Endothelial cell of umbilical vein (primary cell): Measurements from ENCODE around the gene ANXA11. TPM values are rescaled to one million over a fixed set of nuclear protein-coding genes. Genes with fewer than 3 reads are reported as not detected.

Experiments
- BruUV-seq: library from RNA; stranded (reverse); fragments of 400-500 nt; replicated peaks from 2 replicates; lab custom pipeline; 2021; lab: Mats Ljungman, UMichigan
- CTCF ChIA-PET: fragments of 300-600, 350-600 bp; sonication (Branson Sonifier 250); formaldehyde crosslinking; loops from one replicate; lab custom pipeline; 2021; ENCODE audit warnings: antibody characterized with exemption, inconsistent platforms; lab: Charles Lee
- POLR2A ChIA-PET: fragments of 300-600, 350-600 bp; sonication (Branson Sonifier 250); formaldehyde crosslinking; loops from one replicate; lab custom pipeline; 2021; ENCODE audit warnings: antibody characterized with exemption, inconsistent platforms; lab: Charles Lee
- DNase-seq: peaks from one replicate; pipeline ENCODE4 v3.0.0-alpha.2; 2011; ENCODE audit warnings: low read depth, low spot score
- FAIRE-seq: peaks from 2 replicates; lab custom pipeline; 2011; peaks lifted over from hg19 to GRCh38; lab: Jason Lieb, UNC
- H2AFZ ChIP-seq: 2 replicates; pipeline ENCODE4 v1.6.0; 2012; ENCODE audit warnings: low read depth, low read length, control low read depth, inconsistent platforms
- H3K27ac ChIP-seq: 2 replicates; pipeline ENCODE4 v1.5.1; 2011; ENCODE audit warnings: low read depth, mild to moderate bottlenecking, control low read depth, low read length, moderate library complexity; ENCODE audit not compliant: insufficient read depth
- H3K27me3 ChIP-seq, 2 experiments: 2 replicates each; pipeline versions ENCODE4 v1.6.0 to v1.6.1; 2011; ENCODE audit warnings: low read length in 2 of 2, mixed read lengths in 1 of 2; ENCODE audit not compliant: control insufficient read depth in 2 of 2, insufficient read depth in 2 of 2
- H3K36me3 ChIP-seq, 2 experiments: 2 replicates in 1 of 2; 3 replicates in 1 of 2; pipeline ENCODE4 v1.5.1; 2011; ENCODE audit warnings: low read length in 2 of 2, mild to moderate bottlenecking in 1 of 2, moderate library complexity in 1 of 2; ENCODE audit not compliant: control insufficient read depth in 2 of 2, insufficient read depth in 2 of 2; ENCODE audit errors: extremely low read depth in 1 of 2
- H3K4me1 ChIP-seq: 3 replicates; pipeline ENCODE4 v1.5.1; 2011; ENCODE audit warnings: mild to moderate bottlenecking, low read length; ENCODE audit not compliant: control insufficient read depth, insufficient read depth; ENCODE audit errors: extremely low read depth
- H3K4me2 ChIP-seq: 2 replicates; pipeline ENCODE4 v1.6.1; 2011; ENCODE audit warnings: low read length, control low read depth, mixed read lengths; ENCODE audit not compliant: insufficient read depth
- H3K4me3 ChIP-seq, 3 experiments: fragments of 200-600 bp in 1 of 3; sonication (generic), shearing (Covaris generic) in 1 of 3; replicated peaks in 1 of 3; 2 replicates each; pipeline ENCODE4 v1.5.1; 2011 to 2016; ENCODE audit warnings: control low read depth in 3 of 3, low read length in 3 of 3, mild to moderate bottlenecking in 2 of 3, inconsistent platforms in 1 of 3, low read depth in 1 of 3, moderate library complexity in 1 of 3; ENCODE audit not compliant: insufficient read depth in 1 of 3
- H3K79me2 ChIP-seq: 2 replicates; pipeline ENCODE4 v1.6.0; 2012; ENCODE audit warnings: low read length, inconsistent platforms; ENCODE audit not compliant: control insufficient read depth, insufficient read depth
- H3K9ac ChIP-seq: replicated peaks from 2 replicates; pipeline ENCODE3; 2011; ENCODE audit warnings: low read length, control low read depth; ENCODE audit not compliant: insufficient read depth; ENCODE audit errors: extremely low read depth
- H3K9me1 ChIP-seq: replicated peaks from 3 replicates; pipeline ENCODE4 v1.6.0; 2011; ENCODE audit warnings: mild to moderate bottlenecking, low read length; ENCODE audit not compliant: control insufficient read depth, insufficient read depth; ENCODE audit errors: extremely low read depth
- H3K9me3 ChIP-seq: replicated peaks from 2 replicates; pipeline ENCODE4 v1.5.1; 2012; ENCODE audit warnings: low read length, inconsistent platforms; ENCODE audit not compliant: control insufficient read depth, insufficient read depth
- H4K20me1 ChIP-seq: replicated peaks from 2 replicates; pipeline ENCODE3; 2011; ENCODE audit warnings: mild to moderate bottlenecking, low read length; ENCODE audit not compliant: control insufficient read depth, insufficient read depth; ENCODE audit errors: extremely low read depth
- CTCF ChIP-seq, 2 donors: IDR thresholded peaks; 1 replicate in 1 of 2; 2 replicates in 1 of 2; pipeline ENCODE4 v1.5.1; 2011; ENCODE audit warnings: low read length in 2 of 2, mild to moderate bottlenecking in 2 of 2, moderate library complexity in 2 of 2, control low read depth in 1 of 2, inconsistent platforms in 1 of 2, low read depth in 1 of 2; ENCODE audit not compliant: insufficient read depth in 1 of 2; ENCODE audit errors: extremely low read depth in 1 of 2
- EZH2 ChIP-seq: IDR thresholded peaks from 2 replicates; pipeline ENCODE4 v1.6.1; 2012; ENCODE audit warnings: borderline replicate concordance, low read depth, mild to moderate bottlenecking, moderate library complexity, low read length, inconsistent platforms; ENCODE audit not compliant: severe bottlenecking
- FOS ChIP-seq: IDR thresholded peaks from 2 replicates; pipeline ENCODE4 v1.6.1; 2011; ENCODE audit warnings: mild to moderate bottlenecking, low read length, moderate library complexity, borderline replicate concordance; ENCODE audit not compliant: insufficient read depth
- GATA2 ChIP-seq: IDR thresholded peaks from 2 replicates; pipeline ENCODE4 v1.7.0; 2011; ENCODE audit warnings: low read depth, mild to moderate bottlenecking, moderate library complexity, mixed read lengths, low read length; ENCODE audit not compliant: insufficient read length, insufficient read depth
- JUN ChIP-seq: IDR thresholded peaks from 2 replicates; pipeline ENCODE4 v1.6.1; 2011; ENCODE audit warnings: borderline replicate concordance, low read depth; ENCODE audit not compliant: insufficient read length, insufficient read depth
- MAX ChIP-seq: IDR thresholded peaks from 2 replicates; pipeline ENCODE4 v1.6.1; 2011; ENCODE audit not compliant: insufficient read depth, insufficient read length
- MYC ChIP-seq: IDR thresholded peaks from one replicate; pipeline ENCODE4 v1.6.1; 2011; ENCODE audit warnings: mild to moderate bottlenecking, low read depth, low read length
- POLR2A ChIP-seq: IDR thresholded peaks from 2 replicates; pipeline ENCODE4 v1.6.1; 2012; ENCODE audit warnings: low read depth, mild to moderate bottlenecking, control low read depth, low read length
- POLR2AphosphoS5 ChIP-seq: IDR thresholded peaks from 2 replicates; pipeline ENCODE4 v1.6.1; 2012; ENCODE audit warnings: low read depth, mild to moderate bottlenecking, control low read depth, low read length, moderate library complexity; ENCODE audit not compliant: insufficient read depth
- dilution Hi-C: fragments of 300-500 bp; cut with MboI; formaldehyde crosslinking; loops from one replicate; pipeline ENCODE4 v1.15.0; 2019; ENCODE audit warnings: low sequenced_read_pairs; ENCODE audit not compliant: extremely low pct_ligation_motif_present
- intact Hi-C: fragments of 100-400 bp; cut with micrococcal nuclease; formaldehyde crosslinking; loops from one replicate; pipeline ENCODE4 v1.10.0; 2022
- polyA plus RNA-seq, 4 experiments: library from polyadenylated mRNA; depleted of rRNA in 3 of 4; stranded (reverse) in 3 of 4; unstranded in 1 of 4; fragments of >200 nt; gene quantifications; 2 replicates each; pipeline versions ENCODE4 v1.2.1 to v1.2.3, GENCODE V29; 2011 to 2012; ENCODE audit warnings: missing spikeins in 1 of 4
- total RNA-seq: library from RNA; stranded (reverse); gene quantifications from 2 replicates; pipeline ENCODE4 v1.2.3, GENCODE V29; 2021

Gene ANXA11
- total and polyA plus RNA-seq, 2 donors (not counting 3 experiments of a cell fraction or from before 2014, with no cell fraction given) = 59.2 to 143 TPM

GRCh38 chr10:80188713-80189112 is 16.6 kb downstream of the ANXA11 start:
- H3K9me3 ChIP-seq = no peaks in the 10 kb centered on the region
- DNase-seq (no peak), FAIRE-seq (no peak)
- H2AFZ ChIP-seq = no peak overlapping the region
- no peaks in the 10 kb centered on the region for H4K20me1 ChIP-seq
- no peaks in the 10 kb centered on the region for H3K4me1 ChIP-seq
- H3K27me3 ChIP-seq = no peaks in the 10 kb centered on the region
- ChIA-PET POLR2A (no interaction called here), CTCF (no interaction called here)
- no peak overlapping the region for H3K27ac ChIP-seq
- no peak overlapping the region for H3K4me2 ChIP-seq
- no peak overlapping the region for H3K9ac ChIP-seq
- intact Hi-C loops (no loop called here), dilution Hi-C loops (no loop called here)
- H3K36me3 ChIP-seq = no peaks in the 10 kb centered on the region
- TF ChIP-seq EZH2 (no peak), MYC (no peak), JUN (no peak), POLR2AphosphoS5 (no peak)
- H3K9me1 ChIP-seq = no peaks in the 10 kb centered on the region
- no peak overlapping the region for H3K4me3 ChIP-seq
- BruUV-seq = no TSS peak
- peaks cover 84% of the 10 kb centered on the region for H3K79me2 ChIP-seq

GRCh38 chr10:80187465-80188409 is 17.6 kb downstream of the ANXA11 start:
- no peak for FAIRE-seq

More at GRCh38 chr10:80187465-80188409, 17.6 kb downstream of the ANXA11 start:
- TF ChIP-seq EZH2 (no peak), JUN (no peak), POLR2AphosphoS5 (no peak), MAX (no peak), CTCF (IDR thresholded peaks at IDR 0.05; ENCODE audit: extremely low read depth in 1 of 2, insufficient read depth in 1 of 2, low read depth in 1 of 2, low read length in 2 of 2) (no peak), GATA2 (no peak), FOS (no peak), MYC (no peak), POLR2A (no peak)
- no peaks in the 10 kb centered on the region for H3K4me1 ChIP-seq
- H3K79me2 ChIP-seq = peaks cover 87% of the 10 kb centered on the region
- no peak overlapping the region for H3K4me3 ChIP-seq
- H3K9ac ChIP-seq = no peak overlapping the region
- dilution Hi-C loops (no loop called here), intact Hi-C loops (no loop called here)
- no peaks in the 10 kb centered on the region for H3K9me1 ChIP-seq
- H3K9me3 ChIP-seq = no peaks in the 10 kb centered on the region
- ChIA-PET POLR2A (no interaction called here), CTCF (interaction anchor here (0.7 to 1.0 kb wide), 3 partner anchors 12 to 44 kb away, joined by 3 to 5 read pairs (median 3); no protein-coding TSS in a partner anchor)
- H4K20me1 ChIP-seq = peaks cover under 1% of the 10 kb centered on the region
- no peak for DNase-seq
- no peak overlapping the region for H3K4me2 ChIP-seq
- H3K27me3 ChIP-seq = no peaks in the 10 kb centered on the region
- no TSS peak for BruUV-seq
- H3K36me3 ChIP-seq = no peaks in the 10 kb centered on the region
- H2AFZ ChIP-seq = no peak overlapping the region
- no peak overlapping the region for H3K27ac ChIP-seq
